SK-N-SH (cell line): Measurements from ENCODE around the gene CTXND1. TPM values are rescaled to one million over a fixed set of nuclear protein-coding genes. Genes with fewer than 3 reads are reported as not detected.

ENCODE experiments used
- CTCF ChIA-PET: fragments of 300-600, 350-600 bp; formaldehyde crosslinking; extraction: SDS; loops from one replicate; lab custom pipeline; 2021; lab: Yijun Ruan, JAX
- POLR2A ChIA-PET: fragments of 350-600 bp; sonication (Branson Sonifier 250); formaldehyde crosslinking; extraction: SDS; loops from one replicate; lab custom pipeline; 2020; ENCODE audit warnings: antibody characterized with exemption, inconsistent platforms; lab: Yijun Ruan, JAX
- DNase-seq: peaks from one replicate; pipeline ENCODE4 v3.0.0; 2012
- H2AFZ ChIP-seq: fragments of 200-600 bp; sonication (generic); 2 replicates; pipeline ENCODE4 v1.8.1; 2016; ENCODE audit warnings: antibody characterized with exemption, mild to moderate bottlenecking, low read depth
- H3F3A ChIP-seq: fragments of 200-600 bp; sonication (generic); replicated peaks from 2 replicates; pipeline ENCODE3; 2016; ENCODE audit warnings: antibody characterized with exemption, mild to moderate bottlenecking; ENCODE audit not compliant: insufficient read depth
- H3K27ac ChIP-seq, 2 experiments: fragments of 200-500 bp in 1 of 2; fragments of 200-600 bp in 1 of 2; sonication (Bioruptor generic) in 1 of 2; sonication (generic), shearing (Covaris generic) in 1 of 2; 2 replicates each; pipeline versions ENCODE4 v1.5.1 to v1.6.1; 2014 to 2016; ENCODE audit warnings: low read depth in 2 of 2, inconsistent platforms in 1 of 2, low read length in 1 of 2, mild to moderate bottlenecking in 1 of 2, mixed read lengths in 1 of 2
- H3K27me3 ChIP-seq: fragments of 200-600 bp; sonication (generic), shearing (Covaris generic); 2 replicates; pipeline ENCODE4 v1.6.1; 2016; ENCODE audit warnings: mixed run types; ENCODE audit not compliant: insufficient read depth
- H3K36me3 ChIP-seq, 2 experiments: fragments of 200-500 bp in 1 of 2; fragments of 200-600 bp in 1 of 2; sonication (Bioruptor generic) in 1 of 2; sonication (generic) in 1 of 2; replicated peaks in 1 of 2; 2 replicates each; pipeline versions ENCODE3 to v1.5.1; 2014 to 2016; ENCODE audit warnings: low read length in 1 of 2, mild to moderate bottlenecking in 1 of 2; ENCODE audit not compliant: insufficient read depth in 2 of 2, control insufficient read depth in 1 of 2
- H3K4me1 ChIP-seq, 2 experiments: fragments of 200-500 bp in 1 of 2; fragments of 200-600 bp in 1 of 2; sonication (Bioruptor generic) in 1 of 2; sonication (generic), shearing (Covaris generic) in 1 of 2; 2 replicates each; pipeline versions ENCODE4 v1.5.1 to v1.6.1; 2014 to 2016; ENCODE audit warnings: low read depth in 1 of 2, low read length in 1 of 2, mixed run types in 1 of 2; ENCODE audit not compliant: insufficient read depth in 2 of 2, control insufficient read depth in 1 of 2
- H3K4me2 ChIP-seq: fragments of 200-600 bp; sonication (generic), shearing (Covaris generic); 2 replicates; pipeline ENCODE4 v1.6.1; 2017; ENCODE audit warnings: mixed run types
- H3K4me3 ChIP-seq, 2 experiments: fragments of 200-500 bp in 1 of 2; fragments of 200-600 bp in 1 of 2; sonication (Bioruptor generic) in 1 of 2; sonication (generic), shearing (Covaris generic) in 1 of 2; 2 replicates each; pipeline versions ENCODE4 v1.5.1 to v1.8.1; 2014 to 2016; ENCODE audit warnings: low read depth in 2 of 2, inconsistent platforms in 1 of 2, low read length in 1 of 2, mild to moderate bottlenecking in 1 of 2, mixed read lengths in 1 of 2, moderate library complexity in 1 of 2
- H3K79me2 ChIP-seq: fragments of 200-600 bp; sonication (generic); 2 replicates; pipeline ENCODE4 v1.8.1; 2017; ENCODE audit warnings: mild to moderate bottlenecking; ENCODE audit not compliant: insufficient read depth
- H3K9ac ChIP-seq: fragments of 200-600 bp; sonication (generic); 2 replicates; pipeline ENCODE4 v1.6.1; 2017; ENCODE audit warnings: mixed run types
- H3K9me2 ChIP-seq: fragments of 200-600 bp; sonication (generic); 2 replicates; pipeline ENCODE4 v1.6.1; 2017; ENCODE audit warnings: mixed run types
- H3K9me3 ChIP-seq: fragments of 200-600 bp; sonication (generic); 2 replicates; pipeline ENCODE4 v1.6.1; 2017; ENCODE audit warnings: mixed run types, mild to moderate bottlenecking, moderate library complexity
- H4K20me1 ChIP-seq: fragments of 200-600 bp; sonication (generic); 2 replicates; pipeline ENCODE4 v1.6.1; 2017; ENCODE audit warnings: mild to moderate bottlenecking, mixed run types; ENCODE audit not compliant: insufficient read depth
- CHD2 ChIP-seq: fragments of 150-350 bp; IDR thresholded peaks from 2 replicates; pipeline ENCODE4 v1.6.1; 2018; ENCODE audit warnings: low read length; ENCODE audit not compliant: partially characterized antibody
- ELF1 ChIP-seq: IDR thresholded peaks from 2 replicates; pipeline ENCODE4 v1.4.0; 2012
- EZH2phosphoT487 ChIP-seq: fragments of 200-600 bp; sonication (generic); IDR thresholded peaks from 2 replicates; pipeline ENCODE4 v1.6.1; 2017; ENCODE audit warnings: low read depth, mixed run types, mild to moderate bottlenecking, antibody characterized with exemption, moderate library complexity, borderline replicate concordance
- GABPA ChIP-seq: IDR thresholded peaks from 2 replicates; pipeline ENCODE4 v1.4.0; 2012; ENCODE audit warnings: low read depth, mild to moderate bottlenecking
- GATA2 ChIP-seq: sonication (generic); formaldehyde crosslinking; IDR thresholded peaks from 2 replicates; pipeline ENCODE4 v1.5.0; 2020; ENCODE audit warnings: mild to moderate bottlenecking, missing genetic modification reagents
- MAX ChIP-seq: IDR thresholded peaks from 2 replicates; pipeline ENCODE4 v1.4.0; 2012; ENCODE audit warnings: low read depth
- NFIC ChIP-seq: IDR thresholded peaks from 2 replicates; pipeline ENCODE4 v1.4.0; 2012; ENCODE audit warnings: borderline replicate concordance
- PBX3 ChIP-seq: IDR thresholded peaks from 2 replicates; pipeline ENCODE4; 2012
- RAD21 ChIP-seq: IDR thresholded peaks from 2 replicates; pipeline ENCODE4 v1.6.1; 2012; ENCODE audit warnings: mild to moderate bottlenecking, low read length
- RCOR1 ChIP-seq: fragments of 150-350 bp; IDR thresholded peaks from 2 replicates; pipeline ENCODE4 v1.6.1; 2017; ENCODE audit warnings: antibody characterized with exemption, low read length
- RFX5 ChIP-seq: IDR thresholded peaks from 2 replicates; pipeline ENCODE4 v1.6.1; 2012; ENCODE audit warnings: mild to moderate bottlenecking, improper control_type of control experiment, low read length
- RXRA ChIP-seq: IDR thresholded peaks from 2 replicates; pipeline ENCODE4 v1.4.0; 2012; ENCODE audit warnings: low read depth, mild to moderate bottlenecking, borderline replicate concordance
- SIN3A ChIP-seq: IDR thresholded peaks from 2 replicates; pipeline ENCODE4 v1.6.1; 2012; ENCODE audit warnings: low read depth, mild to moderate bottlenecking, low read length, moderate library complexity, borderline replicate concordance
- SMC3 ChIP-seq: IDR thresholded peaks from 2 replicates; pipeline ENCODE4 v1.6.1; 2012; ENCODE audit warnings: low read depth, low read length, improper control_type of control experiment
- TCF12 ChIP-seq: IDR thresholded peaks from 2 replicates; pipeline ENCODE4 v1.4.0; 2012
- TEAD4 ChIP-seq: IDR thresholded peaks from 2 replicates; pipeline ENCODE4 v1.4.0; 2012; ENCODE audit warnings: mild to moderate bottlenecking, borderline replicate concordance; ENCODE audit not compliant: insufficient read depth
- USF1 ChIP-seq: IDR thresholded peaks from 2 replicates; pipeline ENCODE4 v1.4.0; 2012; ENCODE audit warnings: low read depth, borderline replicate concordance
- WGBS: methylation state at CpG from one replicate; pipeline ENCODE4 v1.1.6; 2017; ENCODE audit warnings: low lambda C conversion rate; 5-methylcytosine and 5-hydroxymethylcytosine counted together
- polyA plus RNA-seq, 3 experiments: library from polyadenylated mRNA; depleted of rRNA; stranded (reverse); fragments of >200 nt; gene quantifications; 2 replicates each; pipeline ENCODE4 v1.2.3, GENCODE V29; 2012
- TF ChIP-seq, protein P1 (sequence below): fragments of 150-350 bp; IDR thresholded peaks from 2 replicates; pipeline ENCODE4 v1.6.1; 2016; ENCODE audit warnings: mild to moderate bottlenecking, low read depth, low read length

CTXND1 gene
- polyA plus RNA-seq, 1 of the 3 experiments (the other 2 are of a cell fraction) = not detected

GRCh38 chr15:80162059-80162554, 89.9 kb downstream of the CTXND1 start:
- Histone ChIP-seq H3K9me2 (no peaks in the 10 kb centered on the region), H3K4me2 (no peak overlapping the region), H4K20me1 (no peaks in the 10 kb centered on the region), H3K9me3 (no peaks in the 10 kb centered on the region), H3K4me3 (no peak overlapping the region), H3K27ac (no peak overlapping the region), H3K36me3 (peaks cover 13 to 41% of the 10 kb centered on the region in 2 experiments), H3K79me2 (no peaks in the 10 kb centered on the region), H3F3A (no peaks in the 10 kb centered on the region), H3K27me3 (no peaks in the 10 kb centered on the region), H3K9ac (no peak overlapping the region), H2AFZ (no peak overlapping the region), H3K4me1 (no peaks in the 10 kb centered on the region; a peak in 1 of 4 replicates)
- TF ChIP-seq TCF12 (no peak), TEAD4 (no peak), RAD21 (no peak), MAX (no peak), SIN3A (no peak), GATA2 (no peak), CHD2 (no peak), RXRA (no peak)
- TF ChIP-seq, protein P1, sequence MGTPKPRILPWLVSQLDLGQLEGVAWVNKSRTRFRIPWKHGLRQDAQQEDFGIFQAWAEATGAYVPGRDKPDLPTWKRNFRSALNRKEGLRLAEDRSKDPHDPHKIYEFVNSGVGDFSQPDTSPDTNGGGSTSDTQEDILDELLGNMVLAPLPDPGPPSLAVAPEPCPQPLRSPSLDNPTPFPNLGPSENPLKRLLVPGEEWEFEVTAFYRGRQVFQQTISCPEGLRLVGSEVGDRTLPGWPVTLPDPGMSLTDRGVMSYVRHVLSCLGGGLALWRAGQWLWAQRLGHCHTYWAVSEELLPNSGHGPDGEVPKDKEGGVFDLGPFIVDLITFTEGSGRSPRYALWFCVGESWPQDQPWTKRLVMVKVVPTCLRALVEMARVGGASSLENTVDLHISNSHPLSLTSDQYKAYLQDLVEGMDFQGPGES = no peak
- POLR2A ChIA-PET = no interaction called here
- CTCF ChIA-PET = interaction anchor here (3.1 kb wide), 1 partner anchor 11 kb away, joined by 18 read pairs; no protein-coding TSS in a partner anchor
- no peak for DNase-seq
- 95% methylated on average over 6 of the region's 6 CpGs for WGBS

DNA sequence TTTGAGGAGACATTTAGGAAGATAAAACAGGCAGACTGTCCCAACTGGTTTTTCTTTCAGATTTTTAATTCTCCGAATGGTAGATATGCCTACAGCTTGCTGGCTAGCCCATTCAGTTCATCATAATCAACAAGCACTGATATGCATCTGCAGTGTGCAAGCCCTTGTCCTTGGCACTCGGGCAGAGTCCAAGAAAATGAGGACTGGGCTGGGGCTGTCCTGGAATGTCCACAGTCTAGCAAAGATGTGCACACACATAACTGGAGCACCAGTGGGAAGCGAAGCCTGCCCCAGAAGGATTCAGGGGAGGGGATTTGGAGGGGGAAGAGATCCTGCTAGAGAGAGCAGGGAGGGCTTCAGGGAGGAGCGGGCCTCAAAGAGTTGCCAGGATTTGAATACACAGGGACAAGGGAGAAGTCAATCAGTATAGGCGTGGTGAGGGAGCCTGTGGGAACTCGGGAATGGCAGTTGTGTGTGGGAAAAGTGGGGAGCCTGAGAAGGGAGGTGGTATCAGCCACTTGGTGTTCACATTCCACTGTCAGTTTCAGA, 90.5 kb downstream of the CTXND1 start:
- Histone ChIP-seq H3K9me2 (no peaks in the 10 kb centered on the region), H3K9me3 (no peaks in the 10 kb centered on the region), H3K27me3 (no peaks in the 10 kb centered on the region), H3K4me3 (no peak overlapping the region), H4K20me1 (no peaks in the 10 kb centered on the region), H3K4me1 (no peaks in the 10 kb centered on the region; a peak in 1 of 4 replicates), H3K27ac (no peak overlapping the region), H3K79me2 (no peaks in the 10 kb centered on the region), H3K36me3 (peaks cover 13 to 41% of the 10 kb centered on the region in 2 experiments), H3K4me2 (no peak overlapping the region), H3K9ac (no peak overlapping the region), H3F3A (no peaks in the 10 kb centered on the region), H2AFZ (no peak overlapping the region)
- TF ChIP-seq USF1 (no peak), GATA2 (no peak), EZH2phosphoT487 (no peak), CHD2 (no peak), TEAD4 (no peak), RFX5 (no peak), PBX3 (no peak), RAD21 (no peak), ELF1 (no peak), MAX (no peak), NFIC (no peak), RCOR1 (no peak), SMC3 (no peak), GABPA (no peak)
- TF ChIP-seq, protein P1 = no peak
- 93% methylated on average over 6 of the region's 6 CpGs for WGBS
- no peak for DNase-seq
- ChIA-PET POLR2A (no interaction called here), CTCF (interaction anchor here (3.1 kb wide), 1 partner anchor 11 kb away, joined by 18 read pairs; no protein-coding TSS in a partner anchor)
